ENCODE data around the gene ARG1. TPM values are rescaled to one million over a fixed set of nuclear protein-coding genes. Genes with fewer than 3 reads are reported as not detected.

The ARG1 gene
- total and polyA plus RNA-seq, 2 of the 4 experiments (the other 2 are of a cell fraction), result not detected

- Histone ChIP-seq H2AK5ac (ENCODE audit: low read depth, low read length) (no peak overlapping the region), H3K4ac (ENCODE audit: low read depth, low read length) (no peak overlapping the region), H3K79me1 (ENCODE audit: low read depth in 1 of 2, low read length in 2 of 2) (no peaks in the 10 kb centered on the region), H3K23ac (ENCODE audit: low read depth, low read length) (no peak overlapping the region), H3K4me1 (ENCODE audit: control insufficient read depth, insufficient read depth, low read length) (no peaks in the 10 kb centered on the region), H3K36me3 (ENCODE audit: control insufficient read depth, insufficient read depth, low read length) (no peaks in the 10 kb centered on the region), H2BK5ac (ENCODE audit: low read depth, low read length, poor library complexity, severe bottlenecking) (no peak overlapping the region), H3K9me1 (ENCODE audit: insufficient read depth, low read length) (no peaks in the 10 kb centered on the region), H3K27me3 (ENCODE audit: control insufficient read depth, insufficient read depth, low read length) (peaks cover 18% of the 10 kb centered on the region), H4K8ac (ENCODE audit: low read depth in 2 of 2, low read length in 2 of 2) (no peak overlapping the region), H3K4me2 (ENCODE audit: low read depth, low read length) (no peak overlapping the region), H3K4me3 (ENCODE audit: insufficient read depth, low read depth, low read length) (no peak overlapping the region), H2AK9ac (replicated peaks; ENCODE audit: low read depth, low read length, poor library complexity) (no peak overlapping the region), H4K5ac (ENCODE audit: low read depth, low read length) (no peak overlapping the region), H3K56ac (ENCODE audit: extremely low read depth, insufficient read depth, low read length) (no peak overlapping the region), H4K20me1 (ENCODE audit: insufficient read depth, low read length) (no peaks in the 10 kb centered on the region), H4K91ac (ENCODE audit: insufficient read depth, low read depth, low read length) (no peak overlapping the region), H2BK120ac (ENCODE audit: low read depth, low read length) (no peak overlapping the region), H2AFZ (replicated peaks; ENCODE audit: low read length, poor library complexity) (no peak overlapping the region), H2BK20ac (ENCODE audit: low read depth, low read length) (no peak overlapping the region), H3K18ac (ENCODE audit: low read depth, low read length) (no peak overlapping the region), H2BK15ac (ENCODE audit: low read depth, low read length) (no peak overlapping the region), H3K9me3 (ENCODE audit: control insufficient read depth, insufficient read depth, low read length) (no peaks in the 10 kb centered on the region), H3K27ac (ENCODE audit: insufficient read depth, low read length) (no peak overlapping the region), H3K9ac (ENCODE audit: low read depth, low read length) (no peak overlapping the region), H3K14ac (replicated peaks; ENCODE audit: low read depth, low read length) (no peak overlapping the region)
- no TSS peak for BruUV-seq (replicated peaks)
- ChIA-PET POLR2A (ENCODE audit: unreplicated experiment) (no interaction called here), CTCF (no interaction called here)
- intact Hi-C loops (cut with micrococcal nuclease) (no loop called here), dilution Hi-C loops (cut with HindIII; ENCODE audit: low sequenced_read_pairs, unreplicated experiment) (no loop called here), in situ Hi-C loops (cut with MboI; ENCODE audit: low sequenced_read_pairs) (loop anchor here (10.0 kb wide), 1 partner anchor 361 kb away; no protein-coding TSS in a partner anchor)
- no peak for TF ChIP-seq SMC3 (IDR thresholded peaks at IDR 0.05; ENCODE audit: low read depth, low read length)
- TF ChIP-seq MXI1 (IDR thresholded peaks at IDR 0.05; ENCODE audit: borderline replicate concordance, low read depth, low read length), result no peak
- no peak for TF ChIP-seq FOS (IDR thresholded peaks at IDR 0.05; ENCODE audit: low read depth, low read length)
- no peak for TF ChIP-seq RFX5 (IDR thresholded peaks at IDR 0.05; ENCODE audit: low read depth, low read length)
- TF ChIP-seq NFE2L2 (IDR thresholded peaks at IDR 0.05; ENCODE audit: low read depth, low read length), result no peak
- no peak for TF ChIP-seq CHD1 (IDR thresholded peaks at IDR 0.05; ENCODE audit: low read depth, low read length)
- TF ChIP-seq CEBPB (IDR thresholded peaks at IDR 0.05; ENCODE audit: low read depth, low read length), result no peak
- no peak for TF ChIP-seq RAD21 (IDR thresholded peaks at IDR 0.05; ENCODE audit: low read length)
- TF ChIP-seq USF2 (IDR thresholded peaks at IDR 0.05; ENCODE audit: low read depth, low read length), result no peak
- TF ChIP-seq CTCF (conservative IDR thresholded peaks at IDR 0.05; ENCODE audit: low read depth, low read length), result no peak
- no peak for ATAC-seq (ENCODE audit: low read depth)
- 0% methylated on average over 1 of the region's 2 CpGs; no CpG with 5 or more reads in 1 of the 2 experiments for WGBS, 2 experiments (ENCODE audit: extremely low coverage in 2 of 2, insufficient read length in 1 of 2)
- DNase-seq, result no peak
Measured at GRCh38 chr6:131545317-131545716, 27.7 kb upstream of the ARG1 start.
